Measurements from ENCODE around the gene PAM.

GRCh38 chr5:102770803-102771202, 15.7 kb downstream of the PAM start:
- TF ChIP-seq POLR2AphosphoS5 (IDR thresholded peaks at IDR 0.05; ENCODE audit: low read depth, low read length) = no peak
- TF ChIP-seq POLR2A (IDR thresholded peaks at IDR 0.05; ENCODE audit: low read depth, low read length) = no peak

Data from GM12892 (cell line).